Measurements from ENCODE around the gene CD70.
"Not testable (repeated sequence)": the region's sequence is repeated elsewhere in the genome, so short reads cannot be mapped to it uniquely, and the experiment has no call there.

CD70 gene

GRCh38 chr19:6586726-6587092, 4.2 kb downstream of the CD70 start:
- DNase-seq (ENCODE audit: low read depth), result no peak
- no peak for TF ChIP-seq CTCF (IDR thresholded peaks at IDR 0.05; ENCODE audit: insufficient read depth, low read depth, low read length, missing control alignments)
- H3K4me3 ChIP-seq (ENCODE audit: low read length), result no peak overlapping the region

GRCh38 chr19:6586056-6586455, 4.9 kb downstream of the CD70 start:
- TF ChIP-seq CTCF (IDR thresholded peaks at IDR 0.05; ENCODE audit: insufficient read depth, low read depth, low read length, missing control alignments), result no peak
- H3K4me3 ChIP-seq (ENCODE audit: low read length), result no peak overlapping the region
- DNase-seq (ENCODE audit: low read depth), result no peak

- H3K4me3 ChIP-seq (ENCODE audit: low read length), result not testable (repeated sequence)
- peak; percentile 38 for DNase-seq (ENCODE audit: low read depth)
Measured at GRCh38 chr19:6582515-6583484, 8.2 kb downstream of the CD70 start.

GRCh38 chr19:6580313-6580712, 10.6 kb downstream of the CD70 start:
- no peak overlapping the region for H3K4me3 ChIP-seq (ENCODE audit: low read length)
- DNase-seq (ENCODE audit: low read depth), result peak; percentile 69
- TF ChIP-seq CTCF (IDR thresholded peaks at IDR 0.05; ENCODE audit: insufficient read depth, low read depth, low read length, missing control alignments), result no peak

GRCh38 chr19:6579450-6580178, 11.3 kb downstream of the CD70 start:
- no peak overlapping the region for H3K4me3 ChIP-seq (ENCODE audit: low read length)
- no peak for TF ChIP-seq CTCF (IDR thresholded peaks at IDR 0.05; ENCODE audit: insufficient read depth, low read depth, low read length, missing control alignments)
- DNase-seq (ENCODE audit: low read depth), result no peak

GRCh38 chr19:6577476-6578125, 13.3 kb downstream of the CD70 start:
- no peak overlapping the region for H3K4me3 ChIP-seq (ENCODE audit: low read length)
- no peak for TF ChIP-seq CTCF (IDR thresholded peaks at IDR 0.05; ENCODE audit: insufficient read depth, low read depth, low read length, missing control alignments)
- peak; percentile 92 for DNase-seq (ENCODE audit: low read depth)

- H3K4me3 ChIP-seq (ENCODE audit: low read length), result no peak overlapping the region
- TF ChIP-seq CTCF (IDR thresholded peaks at IDR 0.05; ENCODE audit: insufficient read depth, low read depth, low read length, missing control alignments), result no peak
- no peak for DNase-seq (ENCODE audit: low read depth)
Measured at GRCh38 chr19:6576869-6577475, 14.0 kb downstream of the CD70 start.
